Fibroblast of pulmonary artery (primary cell): ENCODE measurements around the gene HAUS3.

Experiments used
- DNase-seq: peaks from one replicate; pipeline ENCODE4 v3.0.0-alpha.2; 2010; ENCODE audit warnings: low read depth
- H3K4me3 ChIP-seq: replicated peaks from 2 replicates; pipeline ENCODE4 v1.5.1; 2011; ENCODE audit warnings: low read depth, mild to moderate bottlenecking, control low read depth, low read length, moderate library complexity
- TF ChIP-seq, protein P1 (sequence below): IDR thresholded peaks from 2 replicates; pipeline ENCODE4 v1.5.1; 2011; ENCODE audit warnings: mild to moderate bottlenecking, control low read depth, low read length, inconsistent platforms; ENCODE audit errors: missing control alignments

The HAUS3 gene

DNA sequence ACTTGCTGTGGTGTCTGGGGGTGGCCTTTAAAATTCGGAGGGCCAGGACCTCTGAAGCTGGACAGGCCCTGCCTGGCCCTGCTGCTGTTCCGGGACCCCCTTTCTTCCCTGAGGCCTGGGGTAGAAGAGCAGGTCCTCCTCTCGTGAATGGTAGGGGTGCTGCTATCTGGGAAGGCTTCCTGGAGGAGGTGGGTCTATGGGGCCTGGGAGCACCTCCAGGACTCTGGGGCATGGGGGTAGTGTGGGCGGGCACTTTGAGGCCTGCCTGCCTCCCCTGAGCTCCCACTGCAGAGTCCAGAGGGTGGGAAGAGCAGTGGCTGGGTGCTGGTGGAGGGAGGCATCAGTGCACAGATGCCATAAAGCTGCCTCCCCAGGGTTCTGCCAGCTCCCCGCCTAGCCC, 24.9 kb upstream of the HAUS3 start:
- no peak for DNase-seq
- TF ChIP-seq, protein P1, sequence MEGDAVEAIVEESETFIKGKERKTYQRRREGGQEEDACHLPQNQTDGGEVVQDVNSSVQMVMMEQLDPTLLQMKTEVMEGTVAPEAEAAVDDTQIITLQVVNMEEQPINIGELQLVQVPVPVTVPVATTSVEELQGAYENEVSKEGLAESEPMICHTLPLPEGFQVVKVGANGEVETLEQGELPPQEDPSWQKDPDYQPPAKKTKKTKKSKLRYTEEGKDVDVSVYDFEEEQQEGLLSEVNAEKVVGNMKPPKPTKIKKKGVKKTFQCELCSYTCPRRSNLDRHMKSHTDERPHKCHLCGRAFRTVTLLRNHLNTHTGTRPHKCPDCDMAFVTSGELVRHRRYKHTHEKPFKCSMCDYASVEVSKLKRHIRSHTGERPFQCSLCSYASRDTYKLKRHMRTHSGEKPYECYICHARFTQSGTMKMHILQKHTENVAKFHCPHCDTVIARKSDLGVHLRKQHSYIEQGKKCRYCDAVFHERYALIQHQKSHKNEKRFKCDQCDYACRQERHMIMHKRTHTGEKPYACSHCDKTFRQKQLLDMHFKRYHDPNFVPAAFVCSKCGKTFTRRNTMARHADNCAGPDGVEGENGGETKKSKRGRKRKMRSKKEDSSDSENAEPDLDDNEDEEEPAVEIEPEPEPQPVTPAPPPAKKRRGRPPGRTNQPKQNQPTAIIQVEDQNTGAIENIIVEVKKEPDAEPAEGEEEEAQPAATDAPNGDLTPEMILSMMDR, result no peak
- no peak overlapping the region for H3K4me3 ChIP-seq

DNA sequence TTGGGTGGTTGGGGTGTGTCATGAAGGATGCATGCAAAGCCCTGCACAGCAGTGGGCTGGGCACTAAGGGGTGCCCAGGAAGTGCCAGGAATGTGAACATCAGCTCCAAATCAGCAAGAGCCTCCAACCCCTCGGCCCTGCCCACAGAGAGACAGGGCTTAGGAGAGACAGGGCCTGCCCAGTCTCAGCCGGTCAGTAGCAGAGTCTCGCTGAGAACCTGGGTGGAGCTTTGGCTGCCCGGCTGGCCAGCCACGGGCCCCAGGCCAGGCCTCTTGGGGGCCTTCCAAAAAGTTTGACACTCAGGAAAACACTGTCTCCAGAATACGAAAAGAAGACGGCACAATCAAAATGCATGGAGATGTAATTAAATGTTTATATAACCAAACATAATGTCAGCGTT, 24.3 kb upstream of the HAUS3 start:
- H3K4me3 ChIP-seq, result no peak overlapping the region
- TF ChIP-seq, protein P1, result no peak
- DNase-seq, result peak; percentile 68

DNA sequence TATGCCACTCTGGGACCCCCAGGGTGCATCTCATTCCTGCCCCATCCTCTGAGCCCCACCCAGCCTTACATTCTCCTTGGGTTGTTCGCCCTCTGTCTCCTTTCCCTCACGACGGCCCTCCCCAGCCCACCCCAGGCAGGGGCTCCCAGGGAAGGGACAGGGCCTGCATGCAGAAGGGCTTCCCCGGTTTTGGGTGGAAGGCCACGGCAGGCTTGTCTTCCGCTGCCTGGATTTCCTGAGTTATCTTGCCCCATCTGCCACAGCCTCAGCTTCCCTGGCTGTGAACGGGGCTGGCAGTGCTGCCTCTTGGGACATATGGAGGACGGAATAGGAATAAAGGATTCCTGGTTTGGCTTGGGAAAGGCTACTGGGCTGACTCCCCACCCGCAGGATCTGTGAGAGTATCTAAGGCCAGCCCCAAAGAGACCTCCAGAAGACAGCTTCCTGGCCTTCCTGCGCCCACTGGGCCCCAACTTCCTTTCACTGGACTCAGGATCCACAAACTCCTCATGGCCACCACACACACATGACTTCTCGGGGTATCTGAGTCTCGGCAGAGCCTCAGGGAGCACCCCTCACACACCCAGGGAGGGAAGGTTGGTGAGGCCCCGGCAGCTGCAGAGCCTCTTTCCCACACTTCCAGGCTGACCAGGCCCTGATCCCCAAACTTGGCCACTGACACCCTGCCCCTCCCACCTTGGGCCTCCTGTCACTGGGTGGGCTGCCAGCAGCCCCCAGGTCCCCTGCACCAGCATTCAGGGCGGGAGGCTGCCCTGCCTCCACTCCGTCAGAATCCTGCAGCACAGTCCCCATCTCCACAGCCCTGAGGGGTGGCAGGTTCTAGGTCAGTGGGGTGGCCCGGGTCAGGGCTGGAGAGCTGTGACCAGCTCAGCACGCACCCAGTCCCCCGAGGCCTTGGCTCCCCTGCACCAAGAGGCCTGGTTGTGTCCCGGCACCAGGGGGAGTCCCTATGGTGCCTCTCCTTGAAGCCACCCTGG, 23.5 kb upstream of the HAUS3 start:
- DNase-seq, result no peak
- H3K4me3 ChIP-seq, result no peak overlapping the region

DNA sequence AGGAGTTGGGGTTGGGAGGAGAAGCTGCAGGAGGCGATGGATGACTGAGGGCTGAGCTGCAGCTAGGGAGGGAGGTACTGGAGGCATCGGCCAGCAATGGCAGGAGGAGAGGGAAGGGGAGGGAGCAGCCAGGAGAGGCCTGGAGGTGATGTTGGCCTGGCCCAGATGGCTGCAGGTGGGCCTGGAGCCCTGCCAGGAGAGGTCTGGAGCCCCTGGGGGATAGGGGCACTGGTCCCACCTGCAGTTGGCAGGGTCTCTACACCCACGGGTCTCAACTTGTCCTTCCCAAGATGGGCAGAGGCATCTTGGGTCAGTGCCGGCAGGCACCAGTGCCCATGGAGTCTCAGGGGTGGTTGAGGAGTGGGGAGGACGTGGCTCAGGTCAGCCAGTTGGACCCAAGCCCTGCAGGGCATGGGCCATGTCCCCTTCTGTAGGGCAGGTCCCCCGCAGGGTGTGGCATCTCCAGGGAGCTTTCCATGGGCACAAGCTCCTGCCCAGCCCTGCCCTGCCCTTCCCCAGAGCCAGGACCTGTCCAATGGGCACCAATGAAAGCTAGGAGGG, 22.6 kb upstream of the HAUS3 start:
- DNase-seq, result no peak
- no peak overlapping the region for H3K4me3 ChIP-seq
- TF ChIP-seq, protein P1, result no peak

More for the DNA sequence above, 23.5 kb upstream of the HAUS3 start:
- TF ChIP-seq, protein P1, result no peak

DNA sequence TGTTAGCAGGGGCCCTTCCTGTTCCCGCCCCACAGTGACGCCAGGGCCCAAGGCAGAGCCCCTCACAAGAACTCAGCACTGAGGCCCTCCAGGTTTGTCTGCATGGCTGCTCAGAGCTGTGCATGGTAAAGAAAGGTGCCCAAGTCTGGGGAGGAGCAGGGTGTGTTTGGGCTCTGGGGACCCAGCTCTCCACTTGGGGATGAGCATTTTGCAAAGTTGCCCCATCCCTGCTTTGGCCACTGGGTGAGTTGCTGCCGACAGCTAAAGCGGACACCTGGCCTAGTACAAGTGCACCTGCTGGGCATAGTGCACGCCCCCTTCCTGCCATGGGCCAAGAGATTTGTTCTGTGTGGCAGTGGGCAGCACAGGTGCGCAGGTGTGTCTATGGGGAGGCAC, 22.0 kb upstream of the HAUS3 start:
- TF ChIP-seq, protein P1, result no peak
- no peak overlapping the region for H3K4me3 ChIP-seq
- DNase-seq, result no peak

DNA sequence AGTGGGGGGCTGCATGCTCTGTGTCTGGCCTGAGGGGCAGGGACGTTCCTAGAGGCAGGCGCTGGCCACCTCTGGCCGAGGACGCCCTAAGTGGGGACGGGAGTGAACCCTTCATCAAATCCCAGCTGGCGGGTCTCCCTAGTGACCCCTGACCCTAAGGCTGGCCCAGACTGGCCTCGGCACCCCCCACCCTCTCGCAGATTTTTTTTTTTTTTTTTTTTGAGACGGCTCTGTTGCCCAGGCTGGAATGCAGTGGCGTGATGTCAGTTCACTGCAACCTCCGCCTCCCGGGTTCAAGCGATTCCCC, 21.0 kb upstream of the HAUS3 start:
- TF ChIP-seq, protein P1, result no peak
- peak overlapping the region; percentile 61 for H3K4me3 ChIP-seq
- DNase-seq, result no peak
